OCI-LY7 (cell line): Measurements from ENCODE around the gene MAPRE2. TPM values are rescaled to one million over a fixed set of nuclear protein-coding genes. Genes with fewer than 3 reads are reported as not detected.

Experiments
- BruUV-seq: library from RNA; stranded (reverse); fragments of 400-500 nt; replicated peaks from 2 replicates; lab custom pipeline; 2021; lab: Mats Ljungman, UMichigan
- CTCF ChIA-PET: fragments of 300-600 bp; sonication (Branson Sonifier 250); formaldehyde crosslinking; loops from one replicate; lab custom pipeline; 2022; ENCODE audit warnings: antibody characterized with exemption; ENCODE audit not compliant: unreplicated experiment; lab: Charles Lee
- POLR2A ChIA-PET: fragments of 300-600 bp; sonication (Branson Sonifier 250); formaldehyde crosslinking; loops from one replicate; lab custom pipeline; 2022; ENCODE audit warnings: antibody characterized with exemption; lab: Charles Lee
- DNase-seq: peaks from one replicate; pipeline ENCODE4 v3.0.0-alpha.2; 2015; ENCODE audit warnings: low spot score
- H2AFZ ChIP-seq: fragments of 200-600 bp; sonication (generic), shearing (Covaris generic); 2 replicates; pipeline ENCODE4 v1.6.1; 2014; ENCODE audit warnings: mild to moderate bottlenecking, antibody characterized with exemption, low read length, moderate library complexity
- H3K27ac ChIP-seq: fragments of 200-600 bp; sonication (generic); 2 replicates; pipeline ENCODE4 v1.5.1; 2014; ENCODE audit warnings: mixed run types, low read depth, mild to moderate bottlenecking, moderate library complexity, low read length, inconsistent platforms; ENCODE audit not compliant: poor library complexity, severe bottlenecking
- H3K36me3 ChIP-seq: fragments of 200-600 bp; sonication (generic); 2 replicates; pipeline ENCODE4 v1.6.1; 2014; ENCODE audit warnings: mild to moderate bottlenecking, antibody characterized with exemption, low read length, moderate library complexity, mixed read lengths; ENCODE audit not compliant: insufficient read depth
- H3K4me1 ChIP-seq: fragments of 200-600 bp; sonication (generic); 2 replicates; pipeline ENCODE4 v1.5.1; 2014; ENCODE audit warnings: mild to moderate bottlenecking, low read length; ENCODE audit not compliant: insufficient read depth, poor library complexity, severe bottlenecking
- H3K4me2 ChIP-seq: fragments of 200-600 bp; sonication (generic); 2 replicates; pipeline ENCODE4 v1.6.1; 2014; ENCODE audit warnings: mild to moderate bottlenecking, low read length
- H3K4me3 ChIP-seq: fragments of 200-600 bp; sonication (generic); 2 replicates; pipeline ENCODE4 v1.5.1; 2014; ENCODE audit warnings: mild to moderate bottlenecking, low read depth, low read length; ENCODE audit not compliant: poor library complexity, severe bottlenecking
- H3K79me2 ChIP-seq: fragments of 200-600 bp; sonication (generic); 2 replicates; pipeline ENCODE4 v1.6.1; 2016; ENCODE audit warnings: low read depth, mild to moderate bottlenecking, low read length, moderate library complexity, mixed read lengths; ENCODE audit not compliant: insufficient read depth
- H3K9me2 ChIP-seq: fragments of 200-600 bp; sonication (generic); 2 replicates; pipeline ENCODE4 v1.6.1; 2016; ENCODE audit warnings: mild to moderate bottlenecking, low read length, mixed read lengths; ENCODE audit not compliant: insufficient read depth
- H3K9me3 ChIP-seq: fragments of 200-600 bp; sonication (generic); 2 replicates; pipeline ENCODE4 v1.6.1; 2014; ENCODE audit warnings: mild to moderate bottlenecking, mixed run types, low read length, mixed read lengths
- H4K20me1 ChIP-seq: fragments of 200-600 bp; sonication (generic); 2 replicates; pipeline ENCODE4 v1.6.1; 2014; ENCODE audit warnings: mild to moderate bottlenecking, antibody characterized with exemption, low read length, moderate library complexity, mixed read lengths; ENCODE audit not compliant: insufficient read depth
- EZH2phosphoT487 ChIP-seq: fragments of 200-600 bp; sonication (generic); IDR thresholded peaks from 2 replicates; pipeline ENCODE4 v1.6.1; 2018; ENCODE audit warnings: low read depth, borderline replicate concordance, mild to moderate bottlenecking, mixed run types, antibody characterized with exemption, low read length, moderate library complexity, mixed read lengths
- intact Hi-C: fragments of 100-400 bp; cut with micrococcal nuclease; formaldehyde crosslinking; loops from one replicate; pipeline ENCODE4 v1.10.0; 2022; ENCODE audit not compliant: unreplicated experiment
- total RNA-seq, 2 experiments: library from RNA; depleted of rRNA in 1 of 2; stranded (reverse); fragments of >200 nt in 1 of 2; shearing (Covaris generic) in 1 of 2; gene quantifications; 2 replicates each; pipeline ENCODE4 v1.2.3, GENCODE V29; 2014 to 2022
- TF ChIP-seq, protein P1 (sequence below): fragments of 200-600 bp; sonication (generic); conservative IDR thresholded peaks from 2 replicates; pipeline ENCODE4 v1.5.1; 2014; ENCODE audit warnings: mild to moderate bottlenecking, antibody characterized with exemption, low read length, moderate library complexity, mixed read lengths

The MAPRE2 gene
- total RNA-seq, 2 experiments from 2014 or later = 17.1 to 35.2 TPM

DNA sequence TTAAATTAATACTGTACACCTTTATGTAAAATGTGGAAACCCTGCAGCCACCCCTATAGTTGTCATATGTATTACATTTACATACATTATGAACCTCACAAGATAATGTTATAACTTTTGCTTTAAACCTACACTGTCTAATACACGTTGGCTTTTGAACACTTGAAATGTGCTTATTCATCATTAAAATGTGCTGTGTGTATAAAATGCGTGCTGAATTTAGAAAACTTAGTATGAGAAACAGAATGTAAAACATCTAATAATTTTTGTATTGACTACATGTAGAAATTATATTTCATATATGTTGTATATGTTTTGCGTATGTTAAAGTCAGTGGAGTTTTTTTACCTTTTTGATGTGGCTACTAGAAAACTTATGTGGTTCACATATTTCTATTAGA is 68.8 kb downstream of the MAPRE2 start:
- ChIA-PET CTCF (no interaction called here), POLR2A (no interaction called here)
- H3K36me3 ChIP-seq = no peaks in the 10 kb centered on the region; the same call in 1 of the 2 replicates
- H3K27ac ChIP-seq = no peak overlapping the region
- H3K9me2 ChIP-seq = no peaks in the 10 kb centered on the region
- no peak overlapping the region for H3K4me3 ChIP-seq
- H2AFZ ChIP-seq = no peak overlapping the region
- H3K79me2 ChIP-seq = no peaks in the 10 kb centered on the region
- H3K4me1 ChIP-seq = peaks cover 5% of the 10 kb centered on the region
- H4K20me1 ChIP-seq = no peaks in the 10 kb centered on the region
- no peak overlapping the region for H3K4me2 ChIP-seq
- TF ChIP-seq, protein P1, sequence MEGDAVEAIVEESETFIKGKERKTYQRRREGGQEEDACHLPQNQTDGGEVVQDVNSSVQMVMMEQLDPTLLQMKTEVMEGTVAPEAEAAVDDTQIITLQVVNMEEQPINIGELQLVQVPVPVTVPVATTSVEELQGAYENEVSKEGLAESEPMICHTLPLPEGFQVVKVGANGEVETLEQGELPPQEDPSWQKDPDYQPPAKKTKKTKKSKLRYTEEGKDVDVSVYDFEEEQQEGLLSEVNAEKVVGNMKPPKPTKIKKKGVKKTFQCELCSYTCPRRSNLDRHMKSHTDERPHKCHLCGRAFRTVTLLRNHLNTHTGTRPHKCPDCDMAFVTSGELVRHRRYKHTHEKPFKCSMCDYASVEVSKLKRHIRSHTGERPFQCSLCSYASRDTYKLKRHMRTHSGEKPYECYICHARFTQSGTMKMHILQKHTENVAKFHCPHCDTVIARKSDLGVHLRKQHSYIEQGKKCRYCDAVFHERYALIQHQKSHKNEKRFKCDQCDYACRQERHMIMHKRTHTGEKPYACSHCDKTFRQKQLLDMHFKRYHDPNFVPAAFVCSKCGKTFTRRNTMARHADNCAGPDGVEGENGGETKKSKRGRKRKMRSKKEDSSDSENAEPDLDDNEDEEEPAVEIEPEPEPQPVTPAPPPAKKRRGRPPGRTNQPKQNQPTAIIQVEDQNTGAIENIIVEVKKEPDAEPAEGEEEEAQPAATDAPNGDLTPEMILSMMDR = no peak
- no peak for TF ChIP-seq EZH2phosphoT487
- BruUV-seq = no TSS peak
- H3K9me3 ChIP-seq = no peaks in the 10 kb centered on the region
- no peak for DNase-seq
- intact Hi-C loops = no loop called here

DNA sequence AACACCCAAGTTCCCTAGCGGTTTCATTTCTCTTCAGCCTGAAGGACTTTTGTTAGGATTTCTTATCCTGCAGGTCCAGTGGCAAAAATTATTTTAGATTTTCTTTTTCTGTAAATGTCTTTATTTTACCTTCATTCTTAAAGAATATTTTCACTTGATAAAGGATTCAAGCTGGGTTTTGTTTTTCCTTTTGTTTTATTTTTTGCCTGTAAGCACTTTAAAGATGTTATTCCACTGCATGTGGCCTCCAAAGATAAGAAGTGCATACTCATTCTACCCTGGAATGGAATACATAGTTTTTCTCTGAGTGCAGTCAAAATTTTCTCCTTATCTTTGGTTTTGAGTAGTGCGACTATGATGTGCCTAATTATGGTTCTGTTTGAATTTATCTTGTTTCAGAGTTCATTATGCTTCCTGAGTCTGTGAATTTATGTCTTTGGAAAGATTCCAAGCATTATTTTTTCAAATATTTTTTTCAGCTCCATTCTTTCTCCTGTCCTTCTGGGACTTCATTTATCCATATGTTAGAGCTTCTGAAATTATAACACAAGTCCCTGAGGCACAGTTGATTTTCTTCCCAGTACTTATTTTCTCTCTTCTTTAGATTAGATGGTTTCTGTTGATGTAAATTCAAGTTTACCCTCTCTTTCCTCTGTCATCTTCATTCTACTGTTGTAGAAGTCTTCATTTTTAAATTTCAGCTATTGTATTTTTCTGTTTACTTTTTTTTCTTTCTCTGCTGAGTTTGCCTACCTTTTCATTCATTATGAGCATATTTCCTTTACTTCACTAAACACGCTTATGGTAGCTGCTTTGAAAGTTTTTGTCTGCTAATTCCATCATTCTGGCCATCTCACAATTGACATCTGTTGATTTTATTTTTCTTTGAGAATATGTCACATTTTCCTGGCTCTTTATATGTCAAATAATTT is 69.6 kb downstream of the MAPRE2 start:
- Histone ChIP-seq H2AFZ (no peak overlapping the region), H3K9me2 (no peaks in the 10 kb centered on the region), H4K20me1 (no peaks in the 10 kb centered on the region), H3K4me1 (peaks cover 5% of the 10 kb centered on the region), H3K4me2 (no peak overlapping the region), H3K27ac (no peak overlapping the region), H3K4me3 (no peak overlapping the region), H3K36me3 (no peaks in the 10 kb centered on the region; the same call in 1 of the 2 replicates), H3K9me3 (no peaks in the 10 kb centered on the region), H3K79me2 (no peaks in the 10 kb centered on the region)
- TF ChIP-seq, protein P1 = no peak
- TF ChIP-seq EZH2phosphoT487 = no peak
- BruUV-seq = no TSS peak
- ChIA-PET POLR2A (no interaction called here), CTCF (no interaction called here)
- DNase-seq = no peak
- intact Hi-C loops = no loop called here

GRCh38 chr18:35112696-35113095 is 71.5 kb downstream of the MAPRE2 start:
- no peak overlapping the region for H3K27ac ChIP-seq
- no TSS peak for BruUV-seq
- H3K79me2 ChIP-seq = no peaks in the 10 kb centered on the region
- H3K4me2 ChIP-seq = no peak overlapping the region
- H2AFZ ChIP-seq = no peak overlapping the region
- H3K4me3 ChIP-seq = no peak overlapping the region
- CTCF ChIA-PET = no interaction called here
- H3K9me3 ChIP-seq = no peaks in the 10 kb centered on the region
- H3K9me2 ChIP-seq = no peaks in the 10 kb centered on the region
- DNase-seq = no peak
- POLR2A ChIA-PET = interaction anchor here (0.6 to 1.5 kb wide), 3 partner anchors 31 to 62 kb away, joined by 3 to 5 read pairs (median 3); no protein-coding TSS in a partner anchor
- no peaks in the 10 kb centered on the region for H4K20me1 ChIP-seq
- peaks cover 5% of the 10 kb centered on the region for H3K4me1 ChIP-seq
- intact Hi-C loops = no loop called here
- no peaks in the 10 kb centered on the region; the same call in 1 of the 2 replicates for H3K36me3 ChIP-seq
- no peak for TF ChIP-seq EZH2phosphoT487
- TF ChIP-seq, protein P1 = no peak
